Astrocyte (in vitro differentiated cells and primary cell): Measurements from ENCODE around the gene ANOS1. TPM values are rescaled to one million over a fixed set of nuclear protein-coding genes. Genes with fewer than 3 reads are reported as not detected.

Experiments
- DNase-seq: peaks from one replicate; pipeline ENCODE4 v3.0.0-alpha.2; 2010; ENCODE audit warnings: low read depth
- FAIRE-seq: peaks from 2 replicates; lab custom pipeline; 2011; peaks lifted over from hg19 to GRCh38; lab: Jason Lieb, UNC
- H2AFZ ChIP-seq: 2 replicates; pipeline ENCODE4 v1.6.0; 2012; ENCODE audit warnings: low read depth, low read length, inconsistent platforms
- H3K27ac ChIP-seq: 2 replicates; pipeline ENCODE4 v1.5.1; 2011; ENCODE audit warnings: low read depth, low read length, inconsistent platforms
- H3K27me3 ChIP-seq: 2 replicates; pipeline ENCODE4 v1.6.0; 2011; ENCODE audit warnings: low read length, inconsistent platforms; ENCODE audit not compliant: insufficient read depth
- H3K36me3 ChIP-seq: 2 replicates; pipeline ENCODE4 v1.5.1; 2011; ENCODE audit warnings: low read length, inconsistent platforms; ENCODE audit not compliant: insufficient read depth
- H3K4me1 ChIP-seq: 2 replicates; pipeline ENCODE4 v1.5.1; 2011; ENCODE audit warnings: low read length, inconsistent platforms; ENCODE audit not compliant: insufficient read depth
- H3K4me2 ChIP-seq: 2 replicates; pipeline ENCODE4 v1.6.0; 2012; ENCODE audit warnings: low read length, inconsistent platforms
- H3K4me3 ChIP-seq: 2 replicates; pipeline ENCODE4 v1.5.1; 2011; ENCODE audit warnings: low read depth, mild to moderate bottlenecking, low read length, inconsistent platforms; ENCODE audit not compliant: insufficient read depth
- H3K79me2 ChIP-seq: 2 replicates; pipeline ENCODE4 v1.6.0; 2012; ENCODE audit warnings: mild to moderate bottlenecking, low read length, inconsistent platforms; ENCODE audit not compliant: insufficient read depth
- H3K9ac ChIP-seq: 2 replicates; pipeline ENCODE4 v1.6.0; 2012; ENCODE audit warnings: mild to moderate bottlenecking, low read length, inconsistent platforms
- H3K9me3 ChIP-seq: 2 replicates; pipeline ENCODE4 v1.5.1; 2012; ENCODE audit warnings: low read depth, mild to moderate bottlenecking, low read length, inconsistent platforms; ENCODE audit not compliant: insufficient read depth
- H4K20me1 ChIP-seq: 2 replicates; pipeline ENCODE4 v1.6.0; 2012; ENCODE audit warnings: low read length, inconsistent platforms; ENCODE audit not compliant: insufficient read depth
- H3K27ac Mint-ChIP-seq: one replicate; pipeline ENCODE4 v1.8.0; 2021; ENCODE audit warnings: mild to moderate bottlenecking, mixed read lengths; ENCODE audit not compliant: unreplicated experiment
- H3K27me3 Mint-ChIP-seq: one replicate; pipeline ENCODE4 v1.8.0; 2021; ENCODE audit warnings: low read depth, mixed read lengths; ENCODE audit not compliant: unreplicated experiment
- H3K36me3 Mint-ChIP-seq: one replicate; pipeline ENCODE4 v1.8.0; 2021; ENCODE audit warnings: low read depth, mixed read lengths; ENCODE audit not compliant: unreplicated experiment
- H3K4me1 Mint-ChIP-seq: one replicate; pipeline ENCODE4 v1.8.0; 2021; ENCODE audit warnings: low read depth, mixed read lengths; ENCODE audit not compliant: unreplicated experiment
- H3K4me3 Mint-ChIP-seq: one replicate; pipeline ENCODE4 v1.8.0; 2021; ENCODE audit warnings: mild to moderate bottlenecking, moderate library complexity, mixed read lengths; ENCODE audit not compliant: unreplicated experiment
- H3K9me3 Mint-ChIP-seq: one replicate; pipeline ENCODE4 v1.8.0; 2021; ENCODE audit warnings: mild to moderate bottlenecking, mixed read lengths; ENCODE audit not compliant: unreplicated experiment
- CTCF ChIP-seq: IDR thresholded peaks from 2 replicates; pipeline ENCODE4 v1.5.1; 2011; ENCODE audit warnings: low read depth, mild to moderate bottlenecking, inconsistent platforms, low read length, moderate library complexity; ENCODE audit not compliant: insufficient read depth
- EZH2 ChIP-seq: IDR thresholded peaks from 2 replicates; pipeline ENCODE4 v1.6.1; 2012; ENCODE audit warnings: mild to moderate bottlenecking, low read length, inconsistent platforms; ENCODE audit not compliant: insufficient read depth
- total RNA-seq: library from RNA; stranded (reverse); gene quantifications from 2 replicates; pipeline ENCODE4 v1.2.1, GENCODE V29; 2021

ANOS1 gene
- total RNA-seq, 1 donor from 2014 or later = 10.0 TPM

- Mint-ChIP-seq H3K27me3 (no peaks in the 10 kb centered on the region), H3K9me3 (no peaks in the 10 kb centered on the region), H3K27ac (no peak overlapping the region), H3K4me3 (no peak overlapping the region), H3K4me1 (peaks cover 2% of the 10 kb centered on the region), H3K36me3 (no peaks in the 10 kb centered on the region)
- Histone ChIP-seq H3K27ac (no peak overlapping the region), H3K4me1 (no peaks in the 10 kb centered on the region), H3K4me2 (no peak overlapping the region), H3K9me3 (no peaks in the 10 kb centered on the region), H3K9ac (no peak overlapping the region), H4K20me1 (no peaks in the 10 kb centered on the region), H3K4me3 (no peak overlapping the region), H3K79me2 (no peaks in the 10 kb centered on the region), H3K36me3 (no peaks in the 10 kb centered on the region), H2AFZ (no peak overlapping the region), H3K27me3 (no peaks in the 10 kb centered on the region)
- FAIRE-seq (peak; percentile 9), DNase-seq (no peak)
- TF ChIP-seq EZH2 (no peak), CTCF (no peak)
These were observed 95.4 kb downstream of the ANOS1 start for GRCh38 chrX:8636497-8636896.

GRCh38 chrX:8635812-8636211, 96.1 kb downstream of the ANOS1 start:
- Histone ChIP-seq H2AFZ (no peak overlapping the region), H3K27ac (no peak overlapping the region), H3K36me3 (no peaks in the 10 kb centered on the region), H3K9ac (no peak overlapping the region), H3K9me3 (no peaks in the 10 kb centered on the region), H3K4me1 (no peaks in the 10 kb centered on the region), H3K4me2 (no peak overlapping the region), H3K79me2 (no peaks in the 10 kb centered on the region), H3K4me3 (no peak overlapping the region), H4K20me1 (no peaks in the 10 kb centered on the region), H3K27me3 (no peaks in the 10 kb centered on the region)
- FAIRE-seq (no peak), DNase-seq (no peak)
- Mint-ChIP-seq H3K36me3 (no peaks in the 10 kb centered on the region), H3K4me3 (no peak overlapping the region), H3K4me1 (peaks cover 2% of the 10 kb centered on the region), H3K9me3 (no peaks in the 10 kb centered on the region), H3K27ac (no peak overlapping the region), H3K27me3 (no peaks in the 10 kb centered on the region)
- no peak for TF ChIP-seq EZH2
- TF ChIP-seq CTCF = no peak

GRCh38 chrX:8632924-8633323, 99.0 kb downstream of the ANOS1 start:
- Mint-ChIP-seq H3K27ac (no peak overlapping the region), H3K27me3 (no peaks in the 10 kb centered on the region), H3K4me3 (no peak overlapping the region), H3K4me1 (peaks cover 2% of the 10 kb centered on the region), H3K36me3 (no peaks in the 10 kb centered on the region), H3K9me3 (no peaks in the 10 kb centered on the region)
- no peaks in the 10 kb centered on the region for H3K4me1 ChIP-seq
- H3K27me3 ChIP-seq = no peaks in the 10 kb centered on the region
- no peak overlapping the region for H3K4me3 ChIP-seq
- no peaks in the 10 kb centered on the region for H4K20me1 ChIP-seq
- H3K36me3 ChIP-seq = no peaks in the 10 kb centered on the region
- peak; percentile 28 for DNase-seq
- H3K9me3 ChIP-seq = no peaks in the 10 kb centered on the region
- H3K79me2 ChIP-seq = no peaks in the 10 kb centered on the region
- no peak overlapping the region for H3K9ac ChIP-seq
- FAIRE-seq = peak; percentile 81
- TF ChIP-seq CTCF (no peak), EZH2 (no peak)
- H3K4me2 ChIP-seq = no peak overlapping the region
- H3K27ac ChIP-seq = no peak overlapping the region
- no peak overlapping the region for H2AFZ ChIP-seq
